Stimulated activated CD8-positive, alpha-beta memory T cell treated with anti-CD3 and anti-CD28 coated beads, Interleukin-4, amount 100 ng/mL, for 4 hours (primary cell): Measurements from ENCODE around the gene KRTAP1-3.
"Not testable (repeated sequence)": the region's sequence is repeated elsewhere in the genome, so short reads cannot be mapped to it uniquely, and the experiment has no call there.

Experiments
- DNase-seq, 2 donors: peaks; one replicate each; pipeline ENCODE4 v3.0.0-alpha.2; 2020; ENCODE audit warnings: low read depth in 2 of 2, low spot score in 1 of 2

The KRTAP1-3 gene

GRCh38 chr17:41054556-41054955 lies 19.9 kb upstream of the KRTAP1-3 start:
- DNase-seq: not testable (repeated sequence)

- no peak for DNase-seq
These were observed 19.4 kb upstream of the KRTAP1-3 start for GRCh38 chr17:41054025-41054424.

- DNase-seq: no peak
These were observed 17.9 kb upstream of the KRTAP1-3 start for GRCh38 chr17:41052566-41052965.

- DNase-seq: no peak
These were observed 14.4 kb upstream of the KRTAP1-3 start for GRCh38 chr17:41049110-41049509.

GRCh38 chr17:41048441-41048840 lies 13.8 kb upstream of the KRTAP1-3 start:
- no peak for DNase-seq

GRCh38 chr17:41046735-41047465 lies 12.2 kb upstream of the KRTAP1-3 start, which contains the start of gene KRTAP2-1:
TSS of gene KRTAP2-1 (minus strand) at chr17:41047316. CDS start at chr17:41047267, 49 bp downstream.
- not testable (repeated sequence) for DNase-seq

GRCh38 chr17:41042953-41043352 lies 8.3 kb upstream of the KRTAP1-3 start:
- DNase-seq: no peak

GRCh38 chr17:41040783-41041571 lies 6.3 kb upstream of the KRTAP1-3 start, which contains the start of gene KRTAP1-1:
TSS of gene KRTAP1-1 (minus strand) at chr17:41041450. CDS start at chr17:41041397, 53 bp downstream.
- DNase-seq: not testable (repeated sequence)

GRCh38 chr17:41037853-41038350 lies 3.2 kb upstream of the KRTAP1-3 start:
- no peak for DNase-seq

GRCh38 chr17:41029633-41030245 lies 4.9 kb downstream of the KRTAP1-3 start, which contains the start of gene KRTAP1-4:
TSS of gene KRTAP1-4 (minus strand) at chr17:41030195. CDS start at chr17:41030078, 117 bp downstream.
- DNase-seq: no peak

- no peak for DNase-seq
These were observed 7.8 kb downstream of the KRTAP1-3 start, which contains the start of gene KRTAP1-5 for GRCh38 chr17:41026715-41027471. TSS of gene KRTAP1-5 (minus strand) at chr17:41027208. CDS start at chr17:41027155, 53 bp downstream.

GRCh38 chr17:41024697-41025096 lies 10.0 kb downstream of the KRTAP1-3 start:
- no peak for DNase-seq

- DNase-seq: no peak
These were observed 14.3 kb downstream of the KRTAP1-3 start for GRCh38 chr17:41020336-41020735.

GRCh38 chr17:41019415-41019814 lies 15.3 kb downstream of the KRTAP1-3 start:
- no peak for DNase-seq

- no peak for DNase-seq
These were observed 16.1 kb downstream of the KRTAP1-3 start for GRCh38 chr17:41018541-41018940.

- no peak for DNase-seq
These were observed 18.0 kb downstream of the KRTAP1-3 start for GRCh38 chr17:41016578-41017215.

GRCh38 chr17:41015454-41015853 lies 19.2 kb downstream of the KRTAP1-3 start:
- no peak for DNase-seq

- no peak for DNase-seq
These were observed 21.1 kb downstream of the KRTAP1-3 start for GRCh38 chr17:41013606-41014005.

GRCh38 chr17:41013181-41013580 lies 21.5 kb downstream of the KRTAP1-3 start:
- DNase-seq: no peak
